Stimulated activated CD8-positive, alpha-beta memory T cell treated with anti-CD3 and anti-CD28 coated beads, Interleukin-15, amount 100 ng/mL, for 48 hours (primary cell): ENCODE results near the gene DOCK6.

Source experiments
- DNase-seq, 2 donors: peaks; one replicate each; pipeline ENCODE4 v3.0.0-alpha.2; 2020; ENCODE audit warnings: low read depth in 2 of 2

DOCK6 gene

DNA sequence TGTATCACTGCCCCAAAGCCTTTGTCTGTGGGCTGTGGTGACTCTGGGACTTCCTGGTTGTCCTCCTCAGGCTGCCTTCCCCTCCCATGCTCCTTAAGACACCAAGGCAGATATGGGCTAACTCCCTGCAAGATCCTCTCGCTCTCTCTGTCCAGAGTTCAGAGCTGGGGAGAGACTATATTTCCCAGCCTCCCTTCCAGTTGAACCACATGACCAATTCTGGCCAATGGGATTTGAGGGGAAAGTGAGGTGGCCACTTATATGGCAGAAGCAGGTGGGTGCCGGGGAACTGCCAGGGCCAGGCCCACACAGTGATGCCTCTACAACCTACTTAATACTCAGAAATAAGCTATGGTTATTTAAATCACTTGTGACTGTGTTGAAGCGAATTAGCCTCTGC, 39.1 kb downstream of the DOCK6 start:
- no peak for DNase-seq

DNA sequence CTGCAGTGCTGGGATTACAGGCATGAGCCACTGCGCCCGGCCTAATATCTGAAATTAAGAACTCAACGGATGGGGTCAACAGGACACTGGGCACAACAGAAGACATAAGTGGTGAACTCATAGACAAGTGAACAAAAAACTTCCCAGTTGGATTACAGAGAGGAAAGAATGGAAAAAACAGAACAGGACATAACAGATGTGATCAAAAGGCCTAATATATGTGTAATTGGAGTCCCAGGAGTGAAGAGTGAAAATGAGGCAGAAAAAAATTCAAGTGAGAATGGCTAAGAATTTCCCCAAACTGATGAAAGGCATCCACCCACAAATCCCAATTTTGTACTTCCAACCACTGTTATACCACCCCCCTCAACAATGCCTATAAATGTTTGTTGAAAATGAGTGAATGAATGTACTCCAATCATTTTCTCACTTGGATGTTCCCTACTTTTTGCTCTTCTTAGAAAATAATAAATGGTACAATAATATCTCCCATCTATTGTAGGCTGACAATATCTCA, 41.2 kb downstream of the DOCK6 start:
- no peak for DNase-seq

DNA sequence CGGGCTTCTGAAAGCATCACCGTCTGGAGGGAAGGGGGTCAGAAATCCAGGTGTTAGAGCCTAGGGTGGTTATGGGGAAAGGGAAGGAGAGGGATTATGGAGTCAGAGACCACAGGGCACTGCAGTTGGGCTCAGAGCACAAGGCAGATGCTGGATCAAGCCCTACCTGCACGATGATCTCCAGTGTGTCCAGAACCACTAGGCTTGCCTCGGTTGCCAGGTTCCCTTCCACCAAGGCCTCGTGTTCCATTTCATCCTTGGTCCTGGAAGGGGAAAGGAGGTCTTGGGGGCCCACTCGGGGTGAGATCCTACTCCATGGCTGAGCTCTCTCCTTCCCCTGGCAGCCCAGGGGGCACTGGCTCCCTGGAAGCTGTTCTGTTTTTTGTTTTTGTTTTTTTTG, 47.9 kb downstream of the DOCK6 start:
- no peak for DNase-seq

DNA sequence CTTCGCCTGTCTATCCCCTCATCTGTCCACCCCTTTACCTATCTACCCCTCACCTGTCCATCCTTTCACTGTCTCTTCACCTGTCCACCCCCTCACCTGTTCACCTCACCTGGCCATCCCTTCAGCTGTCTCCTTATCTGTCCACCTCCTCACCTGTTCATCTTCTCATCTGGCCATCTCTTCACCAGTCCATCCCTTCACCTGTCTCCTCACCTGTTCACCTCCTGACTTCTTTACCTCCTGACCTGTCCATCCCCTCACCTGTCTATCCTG, 51.7 kb downstream of the DOCK6 start:
- no peak for DNase-seq

DNA sequence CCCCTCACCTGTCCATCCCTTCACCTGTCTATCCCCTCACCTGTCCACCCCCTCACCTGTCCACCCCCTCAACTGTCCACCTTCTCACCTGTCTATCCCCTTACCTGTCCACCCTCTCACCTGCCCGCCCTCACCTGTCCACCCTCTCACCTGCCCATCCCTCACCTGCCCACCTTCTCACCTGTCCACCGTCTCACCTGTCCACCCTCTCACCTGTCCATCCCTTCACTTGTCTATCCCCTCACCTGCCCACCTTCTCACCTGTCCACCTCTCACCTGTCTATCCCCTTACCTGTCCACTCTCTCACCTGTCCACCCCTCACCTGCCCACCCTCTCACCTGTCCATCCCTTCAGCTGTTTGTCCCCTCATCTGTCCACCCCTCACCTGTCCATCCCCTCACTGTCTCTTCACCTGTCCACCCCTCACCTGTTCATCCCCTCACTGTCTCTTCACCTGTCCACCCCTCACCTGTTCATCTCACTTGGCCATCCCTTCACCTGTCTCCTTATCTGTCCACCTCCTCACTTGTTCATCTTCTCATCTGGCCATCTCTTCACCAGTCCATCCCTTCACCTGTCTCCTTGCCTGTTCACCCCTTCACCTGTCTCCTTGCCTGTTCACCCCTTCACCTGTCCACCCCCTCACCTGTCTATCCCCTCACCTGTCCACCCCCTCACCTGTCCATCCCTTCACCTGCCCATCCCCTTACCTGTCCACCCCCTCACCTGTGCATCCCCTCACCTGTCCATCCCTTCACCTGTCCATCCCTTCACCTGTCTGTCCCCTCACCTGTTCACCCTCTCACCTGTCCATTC, 52.3 kb downstream of the DOCK6 start:
- DNase-seq = no peak

DNA sequence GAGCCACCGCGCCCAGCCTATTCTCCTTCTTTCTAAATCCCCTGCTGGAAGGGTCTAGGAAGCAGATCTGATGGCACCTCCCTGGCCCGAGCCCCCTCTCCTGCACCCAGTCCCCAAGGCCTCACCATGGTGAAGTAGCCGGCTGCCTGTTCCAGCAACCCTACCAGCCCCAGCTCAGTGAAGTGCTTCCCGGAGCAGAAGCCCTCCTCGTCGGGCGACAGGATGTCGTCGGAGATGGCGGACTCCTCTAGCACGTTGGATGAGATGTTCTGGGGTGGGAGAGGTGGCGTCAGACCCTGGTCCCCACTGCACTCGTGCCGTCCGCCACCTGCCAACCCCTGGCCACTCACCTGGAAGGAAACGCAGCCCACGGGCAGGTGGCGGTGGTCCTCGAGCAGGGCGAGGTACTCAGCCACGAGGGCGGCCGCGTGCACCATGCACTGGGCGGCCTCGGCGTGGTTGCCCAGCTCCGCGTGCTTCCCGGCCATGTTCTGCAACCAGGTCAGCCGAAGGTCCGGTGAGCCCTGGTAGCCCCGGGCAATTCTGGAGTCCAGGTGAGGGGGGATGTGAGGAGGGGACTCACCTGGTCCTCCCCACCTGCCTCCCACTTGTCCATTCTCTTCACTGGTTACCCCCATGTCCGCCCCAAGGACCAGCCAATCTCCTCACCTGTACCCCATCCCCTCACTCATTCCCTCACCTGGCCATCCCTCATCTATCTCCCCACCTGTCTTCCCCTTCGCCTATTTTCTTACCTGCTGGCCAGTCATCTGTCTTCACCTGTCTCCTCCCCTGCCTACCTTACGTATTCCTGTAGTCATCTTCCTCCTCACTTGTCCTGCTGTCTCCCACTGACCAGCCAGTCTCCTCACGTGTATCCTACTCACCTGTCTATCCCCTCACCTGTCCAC, 53.5 kb downstream of the DOCK6 start:
- no peak for DNase-seq

DNA sequence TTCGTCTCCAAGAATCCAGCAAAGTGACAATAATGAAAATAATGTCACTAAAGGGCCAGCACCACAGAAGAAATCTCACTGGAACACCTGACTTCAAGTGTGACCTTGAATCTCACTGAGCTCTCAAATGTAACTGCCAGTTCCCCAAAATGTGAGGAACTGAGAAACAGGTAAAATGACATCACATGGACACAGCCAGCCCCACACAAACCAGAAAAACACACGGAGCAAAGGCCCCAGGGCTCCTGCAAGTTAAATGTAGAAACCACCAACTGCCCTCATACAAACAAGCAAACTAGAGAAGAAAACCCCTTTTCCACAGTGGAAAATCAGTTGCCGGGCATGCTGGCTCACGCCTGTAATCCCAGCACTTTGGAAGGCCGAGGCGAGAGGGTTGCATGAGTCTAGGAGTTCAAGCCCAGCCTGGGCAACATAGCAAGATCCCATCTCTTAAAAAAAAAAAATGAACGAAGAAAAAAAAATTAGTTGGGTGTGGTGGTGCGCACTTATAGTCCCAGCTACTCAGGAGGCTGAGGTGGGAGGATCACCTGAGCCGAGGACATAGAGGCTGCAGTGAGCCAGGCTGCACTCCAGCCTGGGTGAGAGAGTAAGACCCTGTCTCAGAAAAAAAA, 56.3 kb downstream of the DOCK6 start:
- no peak for DNase-seq

DNA sequence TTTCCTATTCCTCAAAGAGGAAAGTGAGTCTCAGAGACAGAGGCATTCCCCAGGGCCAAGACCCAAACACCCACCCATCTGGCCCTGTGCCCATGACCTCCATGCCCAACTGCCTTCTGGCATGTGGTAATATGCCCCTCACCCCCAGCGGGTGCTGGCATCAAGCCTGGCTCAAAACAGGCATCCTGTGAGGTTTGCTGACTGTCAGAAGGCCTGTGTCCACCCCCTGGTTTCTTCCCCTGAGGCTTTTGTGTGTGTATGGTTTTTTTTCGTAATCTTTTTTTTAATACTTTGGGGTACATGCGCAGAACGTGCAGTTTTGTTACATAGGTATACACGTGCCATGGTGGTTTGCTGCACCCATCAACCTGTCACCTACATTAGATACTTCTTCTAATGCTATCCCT, 57.4 kb downstream of the DOCK6 start:
- DNase-seq = no peak

DNA sequence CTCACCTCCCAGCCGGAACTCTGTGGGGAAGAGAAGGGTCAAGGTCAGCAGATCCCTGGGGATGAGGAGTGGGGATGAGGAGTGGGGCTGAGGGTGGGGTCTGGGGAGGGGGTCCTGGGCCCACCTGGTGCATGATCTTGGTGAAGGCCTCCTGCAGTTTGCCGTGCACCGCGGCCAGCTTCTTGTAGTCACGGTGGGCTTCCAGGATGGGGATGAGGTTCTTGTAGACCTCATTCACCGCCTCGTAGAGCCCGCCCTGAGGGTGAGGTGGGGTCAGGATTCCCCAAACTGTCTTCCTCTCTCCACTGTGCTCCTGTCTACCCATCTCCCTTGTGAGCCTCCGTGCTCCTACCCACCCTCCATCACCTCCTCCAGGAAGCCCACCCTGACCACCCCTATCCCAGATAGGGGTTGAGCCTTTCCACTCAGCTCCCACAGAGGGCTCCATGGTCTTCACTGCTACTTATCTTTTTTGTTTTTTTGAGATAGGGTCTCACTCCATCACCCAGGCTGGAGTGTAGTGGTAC, 58.2 kb downstream of the DOCK6 start:
- no peak for DNase-seq

DNA sequence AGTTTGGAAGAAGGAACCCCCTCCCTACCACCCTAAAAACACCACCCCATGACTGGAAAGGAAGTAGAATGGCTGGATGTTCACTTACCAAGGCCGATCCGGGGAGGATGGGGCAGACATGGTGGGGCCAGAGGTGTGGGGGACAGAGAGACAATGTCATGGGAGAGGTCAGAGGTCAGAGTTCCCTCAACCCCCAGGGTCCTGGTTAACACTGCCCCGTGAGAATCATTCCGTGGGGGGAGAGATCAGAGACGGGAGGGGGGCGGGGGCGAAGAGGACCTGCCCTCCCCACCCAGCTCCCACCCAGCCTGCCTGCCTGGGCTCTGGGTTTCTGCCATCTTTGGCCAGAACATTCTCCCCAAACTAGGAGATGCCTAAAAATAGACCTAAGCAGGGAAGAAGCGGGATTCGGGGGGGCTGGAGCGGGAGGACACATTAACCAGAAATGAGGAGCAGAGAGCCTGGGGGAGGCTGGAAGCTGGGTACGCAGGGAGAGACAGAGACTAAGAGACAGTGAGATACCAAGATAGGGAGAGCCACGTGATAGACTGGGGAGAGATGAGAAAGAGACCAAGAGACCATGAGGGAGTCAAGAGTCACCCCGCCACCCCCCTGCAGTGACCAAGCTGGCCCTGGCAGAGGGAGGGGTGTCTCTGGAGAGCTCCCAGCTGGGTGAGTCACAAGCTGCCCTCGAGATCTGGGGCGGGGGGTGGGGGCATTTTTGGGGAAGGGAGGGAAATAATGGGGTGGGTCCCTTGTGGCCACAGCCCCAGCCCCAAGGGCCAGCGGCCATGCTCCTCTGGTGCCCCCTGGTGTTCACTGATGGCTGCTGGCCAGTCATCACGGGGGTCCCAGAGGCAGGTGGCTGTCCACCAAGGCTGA, 58.9 kb downstream of the DOCK6 start:
- DNase-seq = no peak

DNA sequence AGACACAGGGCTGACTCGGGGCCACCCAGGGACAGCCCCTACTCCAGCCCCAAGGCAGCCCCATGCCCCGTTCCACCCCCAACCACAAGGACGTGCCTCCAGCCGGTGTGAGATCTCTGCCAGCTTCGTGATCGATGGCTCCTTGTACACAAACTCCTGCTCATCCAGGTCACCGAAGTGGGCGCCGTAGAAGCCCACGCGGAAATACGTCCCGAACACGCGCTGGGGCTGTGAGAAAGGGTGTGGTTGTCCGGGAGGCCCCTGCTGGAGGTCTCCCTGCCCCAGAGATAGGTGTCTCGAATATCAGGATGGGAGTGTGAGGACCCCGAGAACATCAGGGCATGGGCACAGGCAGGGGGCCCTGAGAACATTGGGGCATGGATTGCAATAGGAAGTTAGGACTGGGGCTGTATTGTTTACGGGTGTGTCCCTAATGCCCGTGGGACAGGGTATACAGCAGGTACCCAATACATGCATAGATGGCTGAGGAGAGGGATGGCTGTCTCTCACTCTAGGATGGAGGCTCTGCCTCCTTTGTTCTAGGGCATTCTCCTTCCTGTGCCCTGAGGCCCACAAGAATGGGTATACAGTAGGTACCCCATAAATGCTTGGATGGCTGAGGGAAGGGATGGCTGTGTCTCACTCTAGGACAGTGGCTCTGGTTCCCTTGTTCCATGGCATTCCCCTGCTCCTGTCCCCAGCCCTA, 59.7 kb downstream of the DOCK6 start:
- no peak for DNase-seq

DNA sequence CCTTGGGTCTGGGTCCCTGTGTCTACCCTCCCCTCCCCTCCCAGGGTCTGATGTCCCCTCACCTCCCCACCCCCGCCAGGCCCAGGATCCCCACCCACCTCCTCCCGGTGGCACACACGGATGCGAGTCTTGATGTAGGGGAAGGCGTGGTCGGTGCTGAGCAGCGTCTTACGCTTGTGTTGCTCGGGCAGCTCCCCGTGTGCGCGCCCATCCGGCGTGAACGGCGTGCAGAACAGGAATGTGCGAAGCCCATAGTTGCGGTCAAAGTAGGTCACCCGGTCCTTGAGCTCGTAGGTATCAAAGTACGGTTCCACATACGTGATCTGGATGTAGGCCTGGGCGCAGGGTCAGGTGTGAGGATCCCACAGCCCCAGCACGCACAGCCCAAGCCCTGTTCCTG, 60.5 kb downstream of the DOCK6 start:
- no peak for DNase-seq

DNA sequence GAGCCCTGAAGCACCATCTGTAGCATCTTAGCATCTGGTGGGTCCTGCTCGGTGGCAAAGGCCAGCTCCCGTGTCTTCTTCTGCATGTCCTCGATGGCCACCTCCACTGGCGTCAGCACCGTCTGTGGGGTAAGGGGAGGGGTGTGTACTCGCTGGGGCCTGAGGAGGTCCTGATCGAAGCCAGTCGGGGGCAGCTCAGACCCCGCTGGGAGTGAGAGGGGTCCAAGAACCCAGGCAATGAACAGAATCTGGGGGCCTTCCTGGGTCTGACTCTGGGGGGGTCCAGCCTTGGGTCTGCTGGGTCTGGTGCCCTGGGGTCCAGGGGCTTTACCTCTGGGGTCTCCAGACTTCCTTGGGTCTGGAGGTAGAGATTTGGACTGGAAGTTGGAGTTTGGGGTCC, 61.4 kb downstream of the DOCK6 start:
- no peak for DNase-seq

DNA sequence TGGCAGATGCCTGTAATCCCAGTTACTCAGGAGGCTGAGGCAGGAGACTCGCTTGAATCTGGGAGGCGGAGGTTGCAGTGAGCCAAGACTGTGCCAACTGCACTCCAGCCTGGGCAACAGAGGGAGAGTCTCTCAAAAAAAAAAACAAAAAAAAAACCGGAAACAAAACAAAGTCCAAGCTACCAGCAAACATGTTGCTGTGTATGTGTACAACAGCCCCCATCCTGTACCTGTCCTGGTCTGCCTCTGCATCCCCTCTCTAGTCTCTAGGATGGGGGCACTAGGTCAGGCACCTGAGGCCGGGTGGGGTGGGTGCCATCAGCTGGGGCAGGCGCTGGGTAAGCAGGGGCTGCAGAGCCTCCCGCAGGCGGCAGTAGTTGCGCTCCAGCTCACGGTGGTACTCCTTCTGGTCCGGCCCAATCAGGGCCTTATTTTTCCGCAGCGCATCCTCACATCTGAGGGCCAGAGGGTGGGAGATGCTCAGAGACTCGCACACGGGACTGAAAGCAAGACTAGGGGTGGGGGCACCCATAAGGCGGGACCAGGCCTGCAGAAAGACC, 62.2 kb downstream of the DOCK6 start:
- DNase-seq = no peak

DNA sequence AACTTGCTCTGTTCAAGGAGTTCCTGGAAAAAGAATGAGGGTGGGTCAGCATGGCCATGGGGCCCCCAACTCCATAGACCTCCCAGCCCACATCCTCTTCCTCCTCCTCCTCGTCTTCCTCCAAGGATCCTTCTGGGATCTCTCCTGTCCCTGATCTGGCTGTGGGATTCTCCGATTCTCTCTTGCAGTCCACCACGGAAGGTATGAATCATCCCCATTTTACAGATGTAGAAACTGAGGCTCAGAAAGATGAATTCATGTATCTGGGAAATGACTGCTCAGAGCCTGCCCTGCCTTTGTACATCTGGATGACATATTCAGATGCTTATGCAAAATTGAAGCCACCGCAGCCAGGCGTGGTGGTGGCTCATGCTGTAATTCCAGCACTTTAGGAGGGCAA, 62.8 kb downstream of the DOCK6 start:
- DNase-seq = no peak

DNA sequence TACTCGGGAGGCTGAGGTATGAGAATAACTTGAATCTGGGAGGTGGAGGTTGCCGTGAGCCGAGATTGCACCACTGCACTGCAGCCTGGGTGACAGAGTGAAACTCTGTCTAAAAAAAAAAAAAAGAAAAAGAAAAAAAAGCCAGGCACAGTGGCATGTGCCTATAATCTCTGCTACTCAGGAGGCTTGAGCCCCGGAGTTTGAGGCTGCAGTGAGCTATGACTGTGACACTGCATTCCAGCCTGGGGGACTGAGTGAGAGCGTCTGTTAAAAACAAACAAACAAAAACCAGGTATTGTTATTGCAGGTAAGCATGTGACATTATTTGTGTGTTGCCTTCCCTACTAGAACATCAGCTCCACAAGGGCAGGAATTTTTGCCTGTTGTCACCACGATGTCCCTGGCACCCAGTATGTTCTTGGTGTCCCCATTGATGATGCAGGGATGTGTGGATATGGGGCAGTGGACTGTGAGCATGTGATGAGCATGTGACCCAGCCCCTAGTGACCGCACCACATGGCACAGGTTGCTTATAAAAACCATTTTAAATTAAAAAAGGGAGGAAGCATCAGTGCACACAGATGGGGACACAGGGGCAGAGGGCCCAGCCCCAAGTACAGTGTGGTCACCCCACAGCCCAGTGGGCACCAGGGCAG, 63.4 kb downstream of the DOCK6 start:
- no peak for DNase-seq

DNA sequence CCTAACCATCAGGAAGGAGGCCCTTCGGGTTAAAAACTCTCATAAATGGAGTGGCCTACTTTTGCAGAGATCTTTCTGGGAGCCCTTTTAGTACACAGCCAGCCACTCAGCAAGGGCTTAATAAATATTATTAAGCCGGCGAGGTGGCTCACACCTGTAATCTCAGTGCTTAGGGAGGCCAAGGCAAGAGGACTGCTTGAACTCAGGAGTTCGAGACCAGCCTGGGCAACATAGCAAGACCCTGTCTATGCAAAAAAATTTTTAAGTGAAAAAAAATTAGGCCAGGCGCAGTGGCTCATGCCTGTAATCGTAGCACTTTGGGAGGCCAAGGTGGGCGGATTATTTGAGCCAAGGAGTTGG, 64.2 kb downstream of the DOCK6 start:
- no peak for DNase-seq

DNA sequence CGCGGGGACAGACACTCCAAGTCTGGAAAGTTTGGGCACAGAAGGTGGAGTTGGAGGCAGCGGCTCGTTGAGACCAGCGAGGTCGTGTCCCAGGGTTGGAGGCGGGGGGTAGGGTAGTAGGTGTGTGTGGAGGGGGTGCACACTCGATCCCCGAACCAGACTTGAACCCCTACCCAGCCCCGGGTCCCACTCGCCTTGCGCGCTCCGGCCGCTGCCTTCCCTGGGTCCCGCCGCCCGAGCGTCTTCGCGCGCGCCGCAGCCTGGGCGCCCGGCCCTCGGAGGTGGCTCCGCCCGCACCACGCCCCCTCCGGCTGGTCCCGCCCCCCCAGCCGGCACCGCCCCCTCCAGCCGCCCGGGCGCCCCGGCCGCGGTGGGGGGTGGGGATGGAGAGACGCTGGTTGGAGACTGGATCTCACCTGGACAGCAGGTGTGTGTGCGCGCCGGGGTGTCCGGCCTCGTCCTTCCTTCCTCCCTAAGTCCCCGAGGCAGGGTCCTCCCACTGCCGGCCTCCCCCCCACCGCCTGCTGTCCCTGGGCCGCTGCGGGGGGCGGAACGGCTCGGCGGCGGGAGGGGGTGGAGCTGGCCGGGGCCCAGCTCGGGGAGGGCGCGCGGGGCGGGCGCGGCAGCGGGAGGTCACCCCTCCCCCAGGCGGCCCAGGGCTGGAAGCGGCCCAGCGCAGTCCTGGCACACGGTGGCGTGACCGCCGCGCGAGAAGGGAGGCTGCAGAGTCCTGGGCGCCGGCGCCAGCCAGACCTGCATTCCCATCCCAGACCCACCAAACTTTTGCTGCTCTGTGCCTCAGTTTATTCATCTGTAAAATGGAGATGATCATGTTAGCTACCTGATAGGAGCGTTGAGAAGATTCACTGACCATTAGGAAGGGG, 64.8 kb downstream of the DOCK6 start, which contains the start of gene KANK2:
TSS of gene KANK2 (minus strand) at position 255 of the 884 bp plus-strand sequence. CDS start 3,034 bp downstream, outside the sequence.
- DNase-seq = peak; percentile 59 to 62
